Neural progenitor cell (in vitro differentiated cells): Measurements from ENCODE around the gene ZNF771. TPM values are rescaled to one million over a fixed set of nuclear protein-coding genes. Genes with fewer than 3 reads are reported as not detected.

ENCODE experiments used
- DNase-seq: peaks from one replicate; pipeline ENCODE4 v3.0.0-alpha.2; 2016; ENCODE audit warnings: low spot score
- H2AFZ ChIP-seq: fragments of 200-600 bp; sonication (generic); replicated peaks from 2 replicates; pipeline ENCODE4 v1.6.1; 2016; ENCODE audit warnings: antibody characterized with exemption
- H3F3A ChIP-seq: fragments of 200-600 bp; sonication (generic); 2 replicates; pipeline ENCODE4 v1.6.1; 2016; ENCODE audit warnings: antibody characterized with exemption, low read depth
- H3K27ac ChIP-seq: fragments of 200-600 bp; sonication (generic); 2 replicates; pipeline ENCODE4 v1.5.1; 2016; ENCODE audit warnings: mild to moderate bottlenecking
- H3K27me3 ChIP-seq: fragments of 200-600 bp; sonication (generic); 2 replicates; pipeline ENCODE4 v1.6.1; 2016; ENCODE audit warnings: mild to moderate bottlenecking, moderate library complexity
- H3K36me3 ChIP-seq: fragments of 200-600 bp; sonication (generic); 2 replicates; pipeline ENCODE4 v1.5.1; 2016
- H3K4me1 ChIP-seq: fragments of 200-600 bp; sonication (generic); 2 replicates; pipeline ENCODE4 v1.6.1; 2016; ENCODE audit warnings: mixed run types
- H3K4me2 ChIP-seq: fragments of 200-600 bp; sonication (generic); 2 replicates; pipeline ENCODE4 v1.6.1; 2016
- H3K4me3 ChIP-seq: fragments of 200-600 bp; sonication (generic); 2 replicates; pipeline ENCODE4 v1.5.1; 2016
- H3K79me2 ChIP-seq: fragments of 200-600 bp; sonication (generic); 2 replicates; pipeline ENCODE4 v1.6.1; 2016; ENCODE audit warnings: low read depth
- H3K9ac ChIP-seq: fragments of 200-600 bp; sonication (generic); 2 replicates; pipeline ENCODE4 v1.6.1; 2016
- H3K9me3 ChIP-seq: fragments of 200-600 bp; sonication (generic); 2 replicates; pipeline ENCODE4 v1.5.1; 2016; ENCODE audit warnings: low read depth
- H4K20me1 ChIP-seq: fragments of 200-600 bp; sonication (generic); 2 replicates; pipeline ENCODE4 v1.6.1; 2016; ENCODE audit warnings: low read depth
- H3K27ac Mint-ChIP-seq: 3 replicates; pipeline ENCODE4 v1.8.0; 2021; ENCODE audit warnings: mixed read lengths
- H3K27me3 Mint-ChIP-seq: 2 replicates; pipeline ENCODE4 v1.8.0; 2022; ENCODE audit warnings: low read depth, mild to moderate bottlenecking, inconsistent platforms, moderate library complexity, mixed read lengths; ENCODE audit not compliant: insufficient read depth
- H3K36me3 Mint-ChIP-seq: 3 replicates; pipeline ENCODE4 v1.8.0; 2021; ENCODE audit warnings: mixed read lengths
- H3K4me1 Mint-ChIP-seq: 3 replicates; pipeline ENCODE4 v1.8.0; 2021; ENCODE audit warnings: mixed read lengths
- H3K4me3 Mint-ChIP-seq: 3 replicates; pipeline ENCODE4 v1.8.0; 2021; ENCODE audit warnings: mild to moderate bottlenecking, moderate library complexity, mixed read lengths
- H3K9me3 Mint-ChIP-seq: 3 replicates; pipeline ENCODE4 v1.8.0; 2020; ENCODE audit warnings: mixed read lengths
- EZH2 ChIP-seq: fragments of 200-600 bp; sonication (generic); IDR thresholded peaks from 2 replicates; pipeline ENCODE4 v1.6.1; 2017; ENCODE audit warnings: antibody characterized with exemption, mild to moderate bottlenecking, moderate library complexity
- EZH2phosphoT487 ChIP-seq: fragments of 200-600 bp; sonication (generic); IDR thresholded peaks from 2 replicates; pipeline ENCODE4 v1.6.1; 2017; ENCODE audit warnings: antibody characterized with exemption
- total RNA-seq: library from RNA; depleted of rRNA; stranded (reverse); fragments of >200 nt; gene quantifications from 2 replicates; pipeline ENCODE4 v1.2.3, GENCODE V29; 2015; ENCODE audit warnings: low replicate concordance
- TF ChIP-seq, protein P1 (sequence below): fragments of 200-600 bp; sonication (generic); IDR thresholded peaks from 2 replicates; pipeline ENCODE4 v1.5.1; 2017; ENCODE audit warnings: antibody characterized with exemption, mild to moderate bottlenecking

Gene ZNF771
- total RNA-seq, 1 donor from 2014 or later, result 6.0 TPM

DNA sequence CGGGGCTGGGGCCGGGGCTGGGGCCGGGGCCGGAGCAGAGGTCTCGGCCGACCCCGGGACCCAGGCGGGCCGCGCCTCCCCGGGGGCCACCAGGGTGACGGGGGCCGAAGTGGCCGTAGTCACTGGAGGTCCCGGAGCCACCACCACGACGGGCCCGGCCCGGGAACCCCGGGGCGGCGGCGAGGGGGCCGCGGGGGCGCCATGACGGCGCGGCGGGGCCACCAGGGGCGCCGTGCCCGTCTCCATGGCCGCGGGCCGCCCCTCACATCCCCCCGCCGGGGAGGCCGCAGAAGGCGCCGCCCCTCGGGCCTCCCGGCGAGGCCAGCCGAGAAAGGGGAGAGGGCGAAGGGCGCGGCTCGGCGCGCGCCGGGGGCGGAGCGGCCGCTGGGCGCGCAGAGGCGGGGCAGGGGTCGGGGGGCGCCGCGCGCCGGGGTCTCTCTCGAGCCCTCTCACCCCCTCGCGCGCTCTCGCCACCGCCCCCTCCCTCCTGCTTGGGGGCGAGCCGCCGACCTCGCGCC lies 37.4 kb upstream of the ZNF771 start:
- Histone ChIP-seq H3K4me2 (peak overlapping the region; percentile 91), H3K9me3 (no peaks in the 10 kb centered on the region), H3K27me3 (no peaks in the 10 kb centered on the region), H3K4me3 (peak overlapping the region; percentile 95), H2AFZ (no peak overlapping the region), H3K79me2 (peaks cover 48% of the 10 kb centered on the region), H3F3A (peaks cover 19% of the 10 kb centered on the region), H3K9ac (peak overlapping the region; percentile 59), H3K4me1 (peaks cover 20% of the 10 kb centered on the region), H3K27ac (no peak overlapping the region), H4K20me1 (peaks cover 28% of the 10 kb centered on the region), H3K36me3 (no peaks in the 10 kb centered on the region)
- Mint-ChIP-seq H3K4me3 (peak overlapping the region; percentile 86), H3K27ac (no peak overlapping the region), H3K27me3 (peaks cover 3% of the 10 kb centered on the region), H3K9me3 (no peaks in the 10 kb centered on the region), H3K36me3 (peaks cover 14% of the 10 kb centered on the region), H3K4me1 (peaks cover 42% of the 10 kb centered on the region)
- no peak for DNase-seq
- TF ChIP-seq EZH2phosphoT487, result no peak
- TF ChIP-seq, protein P1, sequence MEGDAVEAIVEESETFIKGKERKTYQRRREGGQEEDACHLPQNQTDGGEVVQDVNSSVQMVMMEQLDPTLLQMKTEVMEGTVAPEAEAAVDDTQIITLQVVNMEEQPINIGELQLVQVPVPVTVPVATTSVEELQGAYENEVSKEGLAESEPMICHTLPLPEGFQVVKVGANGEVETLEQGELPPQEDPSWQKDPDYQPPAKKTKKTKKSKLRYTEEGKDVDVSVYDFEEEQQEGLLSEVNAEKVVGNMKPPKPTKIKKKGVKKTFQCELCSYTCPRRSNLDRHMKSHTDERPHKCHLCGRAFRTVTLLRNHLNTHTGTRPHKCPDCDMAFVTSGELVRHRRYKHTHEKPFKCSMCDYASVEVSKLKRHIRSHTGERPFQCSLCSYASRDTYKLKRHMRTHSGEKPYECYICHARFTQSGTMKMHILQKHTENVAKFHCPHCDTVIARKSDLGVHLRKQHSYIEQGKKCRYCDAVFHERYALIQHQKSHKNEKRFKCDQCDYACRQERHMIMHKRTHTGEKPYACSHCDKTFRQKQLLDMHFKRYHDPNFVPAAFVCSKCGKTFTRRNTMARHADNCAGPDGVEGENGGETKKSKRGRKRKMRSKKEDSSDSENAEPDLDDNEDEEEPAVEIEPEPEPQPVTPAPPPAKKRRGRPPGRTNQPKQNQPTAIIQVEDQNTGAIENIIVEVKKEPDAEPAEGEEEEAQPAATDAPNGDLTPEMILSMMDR, result peak; percentile 32

DNA sequence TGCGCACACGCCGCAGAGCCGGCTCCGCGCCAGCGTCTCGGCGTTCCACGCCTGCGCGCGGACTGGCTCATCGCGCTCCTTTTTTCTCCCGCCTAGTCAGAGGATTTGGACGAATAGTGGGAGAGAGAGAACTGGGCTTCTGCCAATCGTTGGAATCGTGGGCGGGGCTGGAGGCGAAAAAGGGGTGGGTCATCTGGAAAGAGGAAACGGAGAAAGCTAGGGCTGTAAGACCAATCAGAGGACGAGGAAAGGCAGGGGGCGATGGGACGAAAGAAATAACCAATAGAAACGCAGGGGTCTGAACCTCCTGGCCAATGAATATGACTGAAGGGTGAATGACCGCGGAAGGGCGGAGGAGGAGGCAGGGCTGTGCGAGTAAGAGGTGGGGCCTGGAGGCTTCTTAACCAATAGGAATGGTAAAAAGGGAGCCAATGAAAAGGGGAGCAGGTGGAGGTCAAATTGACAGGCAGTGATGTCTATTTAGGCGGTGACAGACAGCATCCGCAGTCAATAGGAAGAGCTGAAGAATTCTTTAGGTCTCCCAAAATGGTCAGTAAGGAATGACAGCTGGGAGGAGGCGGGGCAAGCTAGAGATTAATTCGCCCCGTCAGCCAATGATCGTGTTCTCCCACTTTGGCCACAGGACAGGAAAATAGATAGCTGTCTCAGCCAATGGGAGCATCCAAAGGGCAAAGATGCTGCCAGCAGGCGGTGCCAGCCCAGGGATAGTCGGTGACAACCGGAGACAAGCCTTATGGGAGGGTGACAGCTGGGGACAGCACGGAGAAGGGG lies 36.8 kb upstream of the ZNF771 start, which contains the start of gene TBC1D10B:
TSS of gene TBC1D10B (minus strand) at position 39 of the 792 bp plus-strand sequence. CDS start 311 bp downstream, outside the sequence.
- peaks cover 21% of the 10 kb centered on the region for H3K4me1 ChIP-seq
- Mint-ChIP-seq H3K4me3 (peak within 1 kb of the TSS; percentile 90), H3K27ac (peak within 1 kb of the TSS; percentile 95), H3K9me3 (no peaks in the 10 kb centered on the region), H3K36me3 (peaks cover 10% of the 10 kb centered on the region), H3K27me3 (peaks cover 3% of the 10 kb centered on the region), H3K4me1 (peaks cover 46% of the 10 kb centered on the region)
- peak within 1 kb of the TSS; percentile 59 for H3K9ac ChIP-seq
- peaks cover 17% of the 10 kb centered on the region for H3F3A ChIP-seq
- H3K9me3 ChIP-seq, result no peaks in the 10 kb centered on the region
- H3K27me3 ChIP-seq, result no peaks in the 10 kb centered on the region
- H3K79me2 ChIP-seq, result peaks cover 42% of the 10 kb centered on the region
- H3K27ac ChIP-seq, result peak within 1 kb of the TSS; percentile 74
- peak; percentile 100 for DNase-seq
- no peaks in the 10 kb centered on the region for H3K36me3 ChIP-seq
- no peak within 1 kb of the TSS for H2AFZ ChIP-seq
- peak within 1 kb of the TSS; percentile 95 for H3K4me3 ChIP-seq
- TF ChIP-seq EZH2phosphoT487 (no peak), EZH2 (no peak)
- TF ChIP-seq, protein P1, result peak; percentile 23
- peak within 1 kb of the TSS; percentile 91 for H3K4me2 ChIP-seq
- H4K20me1 ChIP-seq, result peaks cover 28% of the 10 kb centered on the region

DNA sequence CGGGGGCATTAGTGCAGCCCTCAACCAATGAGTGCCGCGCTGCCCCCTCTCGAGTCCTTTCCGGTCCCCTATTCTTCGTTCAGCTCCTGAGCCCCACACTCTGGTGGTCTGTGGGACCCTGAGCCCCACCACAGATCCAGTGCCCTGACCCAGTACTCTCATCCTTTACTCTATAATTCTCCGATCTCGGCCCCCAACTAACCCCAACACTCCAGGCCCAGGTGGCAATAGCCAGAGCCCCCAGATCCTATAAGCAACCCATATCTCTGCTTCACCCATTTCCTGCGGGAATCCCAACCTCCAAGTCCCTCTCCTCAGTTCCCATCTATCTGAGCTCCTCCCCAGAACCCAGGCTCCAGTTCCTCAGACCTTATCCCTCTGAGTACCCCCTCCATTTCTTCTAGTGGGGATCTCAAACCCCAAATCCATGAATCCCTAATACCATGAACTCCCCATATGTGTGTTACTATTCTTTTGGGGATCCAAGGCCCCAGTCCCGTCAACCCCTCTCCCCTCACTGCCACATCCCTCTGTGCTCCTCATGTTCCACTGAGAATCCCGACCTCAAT lies 36.1 kb upstream of the ZNF771 start:
- peak overlapping the region; percentile 95 for H3K27ac Mint-ChIP-seq
- peaks cover 35% of the 10 kb centered on the region for H3K79me2 ChIP-seq
- DNase-seq, result no peak
- H3K4me3 ChIP-seq, result peak overlapping the region; percentile 40
- H4K20me1 ChIP-seq, result peaks cover 28% of the 10 kb centered on the region
- H3K36me3 ChIP-seq, result no peaks in the 10 kb centered on the region
- H3K9me3 ChIP-seq, result no peaks in the 10 kb centered on the region
- H3K27me3 ChIP-seq, result no peaks in the 10 kb centered on the region
- H3K27ac ChIP-seq, result peak overlapping the region; percentile 74
- peak overlapping the region; percentile 86 for H3K4me3 Mint-ChIP-seq
- no peak overlapping the region for H3K9ac ChIP-seq
- TF ChIP-seq, protein P1, result peak; percentile 1
- no peak for TF ChIP-seq EZH2phosphoT487
- H3K36me3 Mint-ChIP-seq, result peaks cover 9% of the 10 kb centered on the region
- H3K4me1 ChIP-seq, result peaks cover 26% of the 10 kb centered on the region
- peak overlapping the region; percentile 80 for H3K4me2 ChIP-seq
- H2AFZ ChIP-seq, result no peak overlapping the region
- peaks cover 3% of the 10 kb centered on the region for H3K27me3 Mint-ChIP-seq
- H3K4me1 Mint-ChIP-seq, result peaks cover 44% of the 10 kb centered on the region
- H3F3A ChIP-seq, result peaks cover 15% of the 10 kb centered on the region
- H3K9me3 Mint-ChIP-seq, result no peaks in the 10 kb centered on the region
